CD14-positive monocyte (primary cell): ENCODE data around the gene LSS. TPM values are rescaled to one million over a fixed set of nuclear protein-coding genes. Genes with fewer than 3 reads are reported as not detected.

Experiments
- DNase-seq, 3 donors: peaks; one replicate each; pipeline ENCODE4 v3.0.0-alpha.2; 2011 to 2022
- H2AFZ ChIP-seq: 2 replicates; pipeline ENCODE4 v1.6.0; 2012; ENCODE audit warnings: mild to moderate bottlenecking, low read depth, low read length, inconsistent platforms; ENCODE audit not compliant: insufficient read depth, poor library complexity, severe bottlenecking
- H3K27ac ChIP-seq, 2 donors: 1 replicate in 1 of 2; 2 replicates in 1 of 2; pipeline ENCODE4 v1.5.1; 2012 to 2013; ENCODE audit warnings: low read length in 2 of 2, control low read depth in 1 of 2, inconsistent platforms in 1 of 2, low read depth in 1 of 2, mild to moderate bottlenecking in 1 of 2
- H3K27me3 ChIP-seq, 2 donors: one replicate each; pipeline versions ENCODE4 v1.6.0 to v1.6.1; 2011 to 2013; ENCODE audit warnings: low read length in 2 of 2; ENCODE audit not compliant: control insufficient read depth in 2 of 2, insufficient read depth in 2 of 2
- H3K36me3 ChIP-seq, 2 donors: replicated peaks in 1 of 2; 1 replicate in 1 of 2; 2 replicates in 1 of 2; pipeline versions ENCODE4 v1.5.1 to v1.6.1; 2012 to 2013; ENCODE audit warnings: low read length in 2 of 2, control low read depth in 1 of 2, inconsistent platforms in 1 of 2, mild to moderate bottlenecking in 1 of 2; ENCODE audit not compliant: insufficient read depth in 2 of 2, control insufficient read depth in 1 of 2
- H3K4me1 ChIP-seq, 2 donors: 1 replicate in 1 of 2; 2 replicates in 1 of 2; pipeline versions ENCODE4 v1.5.1 to v1.6.1; 2012 to 2013; ENCODE audit warnings: low read length in 2 of 2, control low read depth in 1 of 2, inconsistent platforms in 1 of 2, mild to moderate bottlenecking in 1 of 2, moderate library complexity in 1 of 2; ENCODE audit not compliant: insufficient read depth in 2 of 2, control insufficient read depth in 1 of 2
- H3K4me2 ChIP-seq: replicated peaks from 2 replicates; pipeline ENCODE3; 2012; ENCODE audit warnings: low read length, moderate library complexity, mild to moderate bottlenecking; ENCODE audit not compliant: poor library complexity, severe bottlenecking; ENCODE audit errors: extremely low read depth
- H3K4me3 ChIP-seq, 3 experiments: fragments of 200-600 bp in 1 of 3; sonication (generic) in 1 of 3; replicated peaks in 1 of 3; 1 replicate in 2 of 3; 2 replicates in 1 of 3; pipeline ENCODE4 v1.5.1; 2011 to 2013; ENCODE audit warnings: low read length in 3 of 3, mild to moderate bottlenecking in 3 of 3, control low read depth in 2 of 3, low read depth in 2 of 3, inconsistent platforms in 1 of 3, moderate library complexity in 1 of 3
- H3K79me2 ChIP-seq: 2 replicates; pipeline ENCODE4 v1.6.0; 2012; ENCODE audit warnings: mild to moderate bottlenecking, control low read depth, inconsistent platforms, low read length, moderate library complexity; ENCODE audit not compliant: insufficient read depth
- H3K9ac ChIP-seq: 2 replicates; pipeline ENCODE4 v1.6.0; 2017; ENCODE audit warnings: low read length, mild to moderate bottlenecking; ENCODE audit not compliant: insufficient read depth, poor library complexity, severe bottlenecking
- H3K9me3 ChIP-seq, 2 donors: replicated peaks in 1 of 2; 1 replicate in 1 of 2; 2 replicates in 1 of 2; pipeline versions ENCODE4 v1.5.1 to v1.6.1; 2012 to 2013; ENCODE audit warnings: low read length in 2 of 2, control low read depth in 1 of 2; ENCODE audit not compliant: control insufficient read depth in 1 of 2, insufficient read depth in 1 of 2
- H4K20me1 ChIP-seq: 2 replicates; pipeline ENCODE4 v1.6.0; 2012; ENCODE audit warnings: mild to moderate bottlenecking, low read length, control low read depth, moderate library complexity; ENCODE audit not compliant: insufficient read depth
- H3K27ac Mint-ChIP-seq, 7 donors: one replicate each; pipeline ENCODE4 v1.8.0; 2020; ENCODE audit warnings: mild to moderate bottlenecking in 7 of 7, mixed read lengths in 7 of 7, moderate library complexity in 6 of 7, inconsistent platforms in 2 of 7
- H3K27me3 Mint-ChIP-seq, 3 donors: one replicate each; pipeline ENCODE4 v1.8.0; 2021 to 2022; ENCODE audit warnings: low read depth in 3 of 3, mild to moderate bottlenecking in 3 of 3, mixed read lengths in 3 of 3, moderate library complexity in 3 of 3, inconsistent platforms in 1 of 3
- H3K36me3 Mint-ChIP-seq, 2 donors: one replicate each; pipeline ENCODE4 v1.8.0; 2020; ENCODE audit warnings: mixed read lengths in 2 of 2, inconsistent platforms in 1 of 2, mild to moderate bottlenecking in 1 of 2
- H3K4me1 Mint-ChIP-seq: one replicate; pipeline ENCODE4 v1.8.0; 2020; ENCODE audit warnings: mild to moderate bottlenecking, mixed read lengths
- H3K4me3 Mint-ChIP-seq, 2 donors: one replicate each; pipeline ENCODE4 v1.8.0; 2020; ENCODE audit warnings: mild to moderate bottlenecking in 2 of 2, mixed read lengths in 2 of 2, moderate library complexity in 1 of 2
- H3K9me3 Mint-ChIP-seq, 7 donors: one replicate each; pipeline ENCODE4 v1.8.0; 2020 to 2022; ENCODE audit warnings: mixed read lengths in 7 of 7, mild to moderate bottlenecking in 6 of 7, moderate library complexity in 6 of 7, inconsistent platforms in 2 of 7
- WGBS: methylation state at CpG from one replicate; pipeline ENCODE4 v1.1.5; 2013; ENCODE audit warnings: missing lambda C conversion rate; ENCODE audit not compliant: insufficient coverage; 5-methylcytosine and 5-hydroxymethylcytosine counted together
- intact Hi-C, 2 donors: fragments of 100-400 bp; cut with micrococcal nuclease; formaldehyde crosslinking; loops; one replicate each; pipeline versions ENCODE4 v1.15.0 to v1.15.1; 2023
- polyA plus RNA-seq, 3 donors: library from polyadenylated mRNA; depleted of rRNA in 1 of 3; unstranded in 2 of 3; stranded (reverse) in 1 of 3; fragments of 300-500 nt in 2 of 3; fragments of >200 nt in 1 of 3; fragmentation: Illumina TruSeq in 2 of 3; gene quantifications; 1 replicate in 2 of 3; 2 replicates in 1 of 3; pipeline ENCODE4 v1.2.3, GENCODE V29; 2012 to 2021
- TF ChIP-seq, protein P1 (sequence below): fragments of 200-600 bp; IDR thresholded peaks from one replicate; pipeline ENCODE4 v1.8.0; 2022; ENCODE audit warnings: antibody characterized with exemption, mild to moderate bottlenecking

Gene LSS
- polyA plus RNA-seq, 3 donors, result 4.1 to 20.0 (median 4.9) TPM

DNA sequence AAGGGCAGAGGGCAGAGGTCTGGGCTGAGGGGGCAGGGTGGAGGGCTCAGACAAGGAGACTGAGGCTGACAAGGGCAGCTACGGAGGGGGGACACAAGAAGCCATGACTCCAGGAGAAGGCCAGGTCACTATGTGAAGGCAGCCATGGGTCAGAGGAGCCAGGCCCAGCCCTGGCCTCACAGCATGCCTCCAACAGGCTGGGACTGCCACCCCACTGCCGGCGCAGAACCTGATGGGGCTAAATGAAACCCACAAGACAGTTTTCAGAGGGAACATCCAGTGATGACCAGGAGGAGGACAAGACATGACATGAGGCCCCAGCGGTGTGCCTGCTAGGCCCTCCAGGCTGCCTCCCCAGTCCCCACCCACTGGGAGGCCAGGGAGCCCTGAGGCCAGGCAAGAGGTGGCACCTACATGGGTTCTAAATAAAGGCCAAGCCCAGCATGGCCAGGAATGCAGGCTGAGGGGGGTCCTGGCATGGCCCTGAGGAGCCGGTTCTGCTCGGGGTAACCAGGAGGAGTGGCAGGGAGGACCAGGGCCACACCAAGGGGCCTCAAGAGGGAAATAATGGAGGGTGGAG, 27.3 kb upstream of the LSS start:
- 93% methylated on average over 4 of the region's 6 CpGs for WGBS
- peaks cover 4% of the 10 kb centered on the region for H3K4me1 Mint-ChIP-seq
- peaks cover 0 to 4% (median 0%) of the 10 kb centered on the region in 7 donors for H3K9me3 Mint-ChIP-seq
- H3K27ac Mint-ChIP-seq, result peak overlapping the region in 2 of 7 donors; percentile 30 to 67
- no peaks in the 10 kb centered on the region for H4K20me1 ChIP-seq
- H3K4me1 ChIP-seq, result no peaks in the 10 kb centered on the region
- H3K27me3 ChIP-seq, result no peaks in the 10 kb centered on the region
- peaks cover 91 to 100% of the 10 kb centered on the region in 2 donors for H3K36me3 ChIP-seq
- peaks cover 0 to 4% (median 4%) of the 10 kb centered on the region in 3 donors for H3K27me3 Mint-ChIP-seq
- no peaks in the 10 kb centered on the region for H3K79me2 ChIP-seq
- no peak overlapping the region for H2AFZ ChIP-seq
- no peak overlapping the region for H3K4me3 ChIP-seq
- no peak overlapping the region for H3K9ac ChIP-seq
- intact Hi-C loops, result no loop called here
- no peak overlapping the region for H3K4me3 Mint-ChIP-seq
- DNase-seq, result no peak
- no peaks in the 10 kb centered on the region for H3K9me3 ChIP-seq
- no peak overlapping the region for H3K27ac ChIP-seq
- TF ChIP-seq, protein P1, sequence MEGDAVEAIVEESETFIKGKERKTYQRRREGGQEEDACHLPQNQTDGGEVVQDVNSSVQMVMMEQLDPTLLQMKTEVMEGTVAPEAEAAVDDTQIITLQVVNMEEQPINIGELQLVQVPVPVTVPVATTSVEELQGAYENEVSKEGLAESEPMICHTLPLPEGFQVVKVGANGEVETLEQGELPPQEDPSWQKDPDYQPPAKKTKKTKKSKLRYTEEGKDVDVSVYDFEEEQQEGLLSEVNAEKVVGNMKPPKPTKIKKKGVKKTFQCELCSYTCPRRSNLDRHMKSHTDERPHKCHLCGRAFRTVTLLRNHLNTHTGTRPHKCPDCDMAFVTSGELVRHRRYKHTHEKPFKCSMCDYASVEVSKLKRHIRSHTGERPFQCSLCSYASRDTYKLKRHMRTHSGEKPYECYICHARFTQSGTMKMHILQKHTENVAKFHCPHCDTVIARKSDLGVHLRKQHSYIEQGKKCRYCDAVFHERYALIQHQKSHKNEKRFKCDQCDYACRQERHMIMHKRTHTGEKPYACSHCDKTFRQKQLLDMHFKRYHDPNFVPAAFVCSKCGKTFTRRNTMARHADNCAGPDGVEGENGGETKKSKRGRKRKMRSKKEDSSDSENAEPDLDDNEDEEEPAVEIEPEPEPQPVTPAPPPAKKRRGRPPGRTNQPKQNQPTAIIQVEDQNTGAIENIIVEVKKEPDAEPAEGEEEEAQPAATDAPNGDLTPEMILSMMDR, result no peak
- no peak overlapping the region for H3K4me2 ChIP-seq
- H3K36me3 Mint-ChIP-seq, result peaks cover 87 to 98% of the 10 kb centered on the region in 2 donors

- H3K36me3 ChIP-seq, result peaks cover 91 to 100% of the 10 kb centered on the region in 2 donors
- H3K4me2 ChIP-seq, result no peak overlapping the region
- H3K27me3 ChIP-seq, result no peaks in the 10 kb centered on the region
- no peaks in the 10 kb centered on the region for H3K9me3 ChIP-seq
- H3K27me3 Mint-ChIP-seq, result peaks cover 0 to 4% (median 4%) of the 10 kb centered on the region in 3 donors
- no peak overlapping the region for H3K27ac ChIP-seq
- H2AFZ ChIP-seq, result no peak overlapping the region
- H3K4me3 ChIP-seq, result no peak overlapping the region
- no peak for DNase-seq
- intact Hi-C loops, result no loop called here
- peaks cover 5% of the 10 kb centered on the region for H3K4me1 Mint-ChIP-seq
- WGBS, result 95% methylated on average over 11 of the region's 11 CpGs
- H3K79me2 ChIP-seq, result no peaks in the 10 kb centered on the region
- no peak overlapping the region for H3K9ac ChIP-seq
- peaks cover 0 to 4% (median 0%) of the 10 kb centered on the region in 7 donors for H3K9me3 Mint-ChIP-seq
- no peaks in the 10 kb centered on the region for H4K20me1 ChIP-seq
- H3K4me3 Mint-ChIP-seq, result no peak overlapping the region
- TF ChIP-seq, protein P1, result no peak
- peak overlapping the region in 4 of 7 donors; percentile 19 to 67 (median 26) for H3K27ac Mint-ChIP-seq
- peaks cover 88 to 98% of the 10 kb centered on the region in 2 donors for H3K36me3 Mint-ChIP-seq
- H3K4me1 ChIP-seq, result no peaks in the 10 kb centered on the region
Measured at GRCh38 chr21:46255166-46255565, 26.6 kb upstream of the LSS start.
